NB4 (cell line): ENCODE data around the gene NCK2.

ENCODE experiments used
- DNase-seq: peaks from one replicate; pipeline ENCODE4 v3.0.0; 2010; ENCODE audit warnings: low read depth
- H3K4me3 ChIP-seq: one replicate; pipeline ENCODE4 v1.5.1; 2011; ENCODE audit warnings: mild to moderate bottlenecking, low read depth, low read length, moderate library complexity
- MYC ChIP-seq: IDR thresholded peaks from 2 replicates; pipeline ENCODE4 v1.6.1; 2011; ENCODE audit warnings: low read depth, low read length
- POLR2A ChIP-seq: IDR thresholded peaks from 2 replicates; pipeline ENCODE4 v1.6.1; 2011; ENCODE audit warnings: mild to moderate bottlenecking; ENCODE audit not compliant: insufficient read length; ENCODE audit errors: extremely low read depth
- TF ChIP-seq, protein P1 (sequence below): IDR thresholded peaks from one replicate; pipeline ENCODE4 v1.5.1; 2012; ENCODE audit warnings: low read depth, low read length
- TF ChIP-seq, protein P2 (sequence below): IDR thresholded peaks from 2 replicates; pipeline ENCODE4 v1.6.1; 2011; ENCODE audit warnings: low read depth, low read length

Gene NCK2

DNA sequence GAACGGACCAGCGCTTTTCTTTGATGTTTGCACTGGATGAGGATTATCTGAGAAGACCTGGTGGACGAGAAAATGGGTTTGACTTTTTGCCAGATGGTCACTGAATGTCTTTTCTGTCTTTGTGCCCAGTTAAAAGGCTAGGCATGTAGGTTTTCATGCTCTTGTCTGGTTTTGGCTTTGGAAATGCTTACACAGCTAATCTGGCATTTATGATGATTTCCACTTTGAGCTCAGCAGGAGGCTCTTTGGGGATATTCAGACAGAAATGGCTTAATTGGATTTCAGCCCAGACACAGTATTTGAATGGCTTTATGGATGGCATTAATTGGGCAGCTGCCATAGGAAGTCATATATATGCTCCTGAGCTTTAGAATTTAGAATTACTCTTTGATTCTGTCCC, 59.6 kb downstream of the NCK2 start:
- no peak for DNase-seq
- peak overlapping the region; percentile 14 for H3K4me3 ChIP-seq
- TF ChIP-seq, protein P1, sequence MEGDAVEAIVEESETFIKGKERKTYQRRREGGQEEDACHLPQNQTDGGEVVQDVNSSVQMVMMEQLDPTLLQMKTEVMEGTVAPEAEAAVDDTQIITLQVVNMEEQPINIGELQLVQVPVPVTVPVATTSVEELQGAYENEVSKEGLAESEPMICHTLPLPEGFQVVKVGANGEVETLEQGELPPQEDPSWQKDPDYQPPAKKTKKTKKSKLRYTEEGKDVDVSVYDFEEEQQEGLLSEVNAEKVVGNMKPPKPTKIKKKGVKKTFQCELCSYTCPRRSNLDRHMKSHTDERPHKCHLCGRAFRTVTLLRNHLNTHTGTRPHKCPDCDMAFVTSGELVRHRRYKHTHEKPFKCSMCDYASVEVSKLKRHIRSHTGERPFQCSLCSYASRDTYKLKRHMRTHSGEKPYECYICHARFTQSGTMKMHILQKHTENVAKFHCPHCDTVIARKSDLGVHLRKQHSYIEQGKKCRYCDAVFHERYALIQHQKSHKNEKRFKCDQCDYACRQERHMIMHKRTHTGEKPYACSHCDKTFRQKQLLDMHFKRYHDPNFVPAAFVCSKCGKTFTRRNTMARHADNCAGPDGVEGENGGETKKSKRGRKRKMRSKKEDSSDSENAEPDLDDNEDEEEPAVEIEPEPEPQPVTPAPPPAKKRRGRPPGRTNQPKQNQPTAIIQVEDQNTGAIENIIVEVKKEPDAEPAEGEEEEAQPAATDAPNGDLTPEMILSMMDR: no peak
- TF ChIP-seq MYC (no peak), POLR2A (no peak)
- TF ChIP-seq, protein P2, sequence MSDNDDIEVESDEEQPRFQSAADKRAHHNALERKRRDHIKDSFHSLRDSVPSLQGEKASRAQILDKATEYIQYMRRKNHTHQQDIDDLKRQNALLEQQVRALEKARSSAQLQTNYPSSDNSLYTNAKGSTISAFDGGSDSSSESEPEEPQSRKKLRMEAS: no peak

DNA sequence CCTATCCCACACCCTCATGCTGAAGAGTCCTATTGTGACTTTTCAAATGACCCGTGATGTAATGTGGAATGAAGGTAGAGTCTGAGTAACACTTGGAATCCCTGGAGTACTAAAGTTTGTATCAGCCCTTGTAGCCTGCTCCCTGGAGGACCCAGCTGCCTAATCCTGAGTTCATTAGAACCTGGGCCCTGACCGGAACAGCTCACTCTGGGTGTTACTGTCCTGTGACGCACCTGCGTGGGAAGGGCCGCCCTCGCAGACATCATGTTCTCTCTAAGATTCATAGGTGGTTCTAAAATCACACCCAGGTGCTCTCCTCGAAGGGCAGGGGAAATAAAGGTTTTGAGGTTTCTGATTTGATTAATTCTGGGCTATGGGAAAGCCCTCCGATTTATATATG, 62.3 kb downstream of the NCK2 start:
- no peak for DNase-seq
- TF ChIP-seq, protein P2: no peak
- H3K4me3 ChIP-seq: no peak overlapping the region

DNA sequence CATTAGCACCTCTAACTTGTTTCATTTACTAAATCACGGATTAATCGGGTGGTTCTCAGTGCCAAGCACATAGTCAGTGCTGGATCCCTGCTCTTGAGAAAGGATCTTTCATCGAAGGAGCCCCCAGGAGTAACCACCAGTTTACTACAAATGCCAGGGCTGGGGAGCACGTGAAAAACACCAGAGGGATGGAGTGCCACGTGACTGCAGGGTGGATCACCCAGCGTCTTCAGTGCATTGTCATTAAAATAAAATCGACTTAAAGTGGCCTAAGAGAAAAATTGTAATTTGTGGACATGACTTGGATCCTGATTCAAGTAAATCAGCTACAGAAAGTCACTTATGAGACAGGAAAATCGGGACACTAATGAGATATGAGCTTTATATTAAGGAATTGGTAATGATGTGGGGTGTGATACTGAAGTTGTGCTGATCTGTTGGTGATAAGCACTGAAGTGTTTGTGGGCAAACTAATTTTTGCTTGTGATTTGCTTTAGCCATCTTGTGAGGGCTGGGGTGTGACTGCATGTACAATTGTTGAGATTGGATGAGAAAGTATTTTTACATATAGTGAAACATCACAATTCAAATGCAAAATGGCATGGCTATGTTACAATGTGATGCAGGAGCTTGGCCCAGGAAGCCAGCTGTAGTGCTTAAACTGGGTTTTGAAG, 63.8 kb downstream of the NCK2 start:
- TF ChIP-seq, protein P1: no peak
- TF ChIP-seq MYC (no peak), POLR2A (no peak)
- TF ChIP-seq, protein P2: no peak
- no peak overlapping the region for H3K4me3 ChIP-seq
- DNase-seq: no peak

DNA sequence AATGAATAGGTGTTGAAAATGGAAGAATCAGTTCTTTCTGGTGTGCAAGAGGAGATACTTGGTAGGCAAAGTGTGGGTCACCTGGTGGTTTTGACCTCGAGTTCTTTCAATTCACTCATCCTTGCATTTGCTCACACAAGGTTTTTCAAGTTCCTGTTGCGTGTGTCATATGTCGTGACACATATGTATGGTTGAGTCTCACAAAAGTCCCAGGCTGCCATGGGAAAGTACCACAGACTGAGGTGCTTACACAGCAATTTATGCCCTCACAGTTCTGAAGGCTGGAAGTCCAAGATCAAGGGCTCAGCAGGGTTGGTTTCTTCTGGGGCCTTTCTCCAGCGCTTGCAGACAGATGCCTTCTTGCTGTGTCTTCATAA, 64.4 kb downstream of the NCK2 start:
- H3K4me3 ChIP-seq: no peak overlapping the region
- no peak for DNase-seq
- TF ChIP-seq POLR2A: no peak
- TF ChIP-seq, protein P2: no peak

DNA sequence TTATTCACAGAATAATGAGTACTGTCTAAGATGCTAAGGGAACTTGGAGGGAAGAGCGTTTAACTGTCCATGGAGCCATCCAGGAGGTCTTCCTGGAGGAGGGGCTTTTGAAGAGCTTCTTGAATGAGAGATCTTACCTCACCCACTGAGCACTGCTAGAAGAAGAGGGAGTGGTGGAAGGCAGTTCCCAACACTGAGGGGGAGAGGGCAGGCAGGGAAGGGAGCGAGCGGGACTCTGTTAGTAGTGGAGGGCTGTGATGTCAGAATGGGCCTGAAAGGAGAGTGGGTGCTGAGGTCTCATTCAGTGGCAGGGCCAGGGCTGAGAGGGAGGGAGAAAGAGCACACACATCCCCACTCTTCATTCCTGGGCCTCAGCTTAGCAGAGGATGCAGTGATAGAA, 65.0 kb downstream of the NCK2 start:
- TF ChIP-seq, protein P1: no peak
- TF ChIP-seq MYC: no peak
- TF ChIP-seq, protein P2: no peak
- TF ChIP-seq POLR2A: no peak
- no peak overlapping the region for H3K4me3 ChIP-seq
- DNase-seq: no peak

DNA sequence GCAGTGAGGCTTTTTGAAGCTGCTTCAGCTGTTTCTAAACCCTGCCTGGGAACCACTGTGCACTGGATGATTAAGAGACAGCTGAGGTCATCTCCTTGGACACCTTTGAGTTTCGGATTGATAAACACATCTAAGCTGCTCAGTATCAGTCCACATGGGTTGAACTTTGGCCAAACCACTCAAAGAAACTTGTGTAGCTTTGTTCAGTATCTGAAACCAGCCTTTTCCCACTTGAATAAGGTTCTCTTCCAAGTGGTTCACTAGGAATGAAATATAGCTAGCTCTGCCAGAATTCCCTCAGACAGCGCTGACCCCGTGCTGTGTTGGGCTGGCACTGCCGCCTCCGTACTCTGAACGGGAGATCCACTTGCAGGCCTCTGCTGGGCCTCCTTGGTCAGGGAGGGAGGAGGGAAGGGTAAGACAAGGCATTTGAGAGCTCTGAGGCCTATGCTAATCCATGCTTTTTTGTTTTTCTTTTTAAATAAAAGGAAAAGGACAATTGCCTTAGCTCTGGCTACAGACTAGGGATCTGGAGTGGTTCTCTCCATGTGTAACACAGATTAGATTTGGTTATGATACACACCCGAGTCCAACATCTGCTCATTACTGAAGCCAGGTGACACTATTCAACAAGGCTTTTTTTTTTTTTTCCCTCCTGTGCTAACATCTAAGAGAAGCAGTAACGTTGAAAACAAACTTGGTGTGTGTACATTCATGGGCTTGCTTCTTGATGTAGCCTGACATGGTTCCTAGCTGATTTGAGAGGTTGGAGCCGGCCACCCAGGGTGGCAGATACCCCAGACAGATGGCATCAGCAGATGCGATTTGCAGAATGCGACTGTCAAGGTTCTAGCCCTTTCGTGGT, 67.7 kb downstream of the NCK2 start:
- no peak for TF ChIP-seq MYC
- TF ChIP-seq, protein P1: no peak
- no peak for DNase-seq
- H3K4me3 ChIP-seq: no peak overlapping the region

DNA sequence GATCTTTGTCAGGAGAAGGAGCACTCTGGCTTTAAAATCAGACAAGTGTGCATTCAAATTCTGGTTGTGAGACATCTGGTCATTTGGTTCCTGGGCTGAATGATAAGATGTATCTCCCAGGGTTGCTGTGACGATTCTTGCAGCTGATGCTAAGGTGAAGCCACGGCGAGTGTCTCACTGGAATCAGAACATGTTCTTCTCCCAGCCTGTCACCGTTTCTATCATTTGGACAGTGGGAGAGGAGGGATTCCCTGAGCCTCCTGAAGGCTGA, 68.3 kb downstream of the NCK2 start:
- H3K4me3 ChIP-seq: no peak overlapping the region
- TF ChIP-seq, protein P2: no peak
- TF ChIP-seq POLR2A (no peak), MYC (no peak)
- TF ChIP-seq, protein P1: no peak
- DNase-seq: no peak
